ENCODE results near the gene RALBP1. TPM values are rescaled to one million over a fixed set of nuclear protein-coding genes. Genes with fewer than 3 reads are reported as not detected.

Gene RALBP1
- total RNA-seq, 1 experiment from 2014 or later: 66.2 TPM

GRCh38 chr18:9513971-9514512 is 38.7 kb downstream of the RALBP1 start:
- ATAC-seq: peak; percentile 38; the same call in 1 of the 2 replicates
- CTCF ChIA-PET: no interaction called here
- H3K9me2 ChIP-seq (ENCODE audit: insufficient read depth): no peaks in the 10 kb centered on the region
- H3K36me3 ChIP-seq (ENCODE audit: control insufficient read depth in 1 of 2, insufficient read depth in 2 of 2, low read length in 2 of 2): peaks cover 2 to 3% of the 10 kb centered on the region in 2 experiments; a peak in 2 of 4 replicates
- H3K27me3 ChIP-seq (ENCODE audit: insufficient read depth, low read length): no peaks in the 10 kb centered on the region
- peaks cover 4 to 10% of the 10 kb centered on the region in 2 experiments; a peak in 3 of 4 replicates for H3K4me1 ChIP-seq (ENCODE audit: control insufficient read depth in 1 of 2, insufficient read depth in 2 of 2, low read length in 2 of 2)
- H3K4me2 ChIP-seq (ENCODE audit: low read length): peak overlapping the region; percentile 15; the same call in 1 of the 2 replicates
- POLR2A ChIA-PET: no interaction called here
- H2AFZ ChIP-seq (ENCODE audit: low read depth, low read length, poor library complexity, severe bottlenecking): no peak overlapping the region
- intact Hi-C loops (cut with micrococcal nuclease): loop anchor here (10.0 kb wide), 3 partner anchors 319 to 519 kb away; no protein-coding TSS in a partner anchor
- no peaks in the 10 kb centered on the region for H3K9me3 ChIP-seq (ENCODE audit: control insufficient read depth in 1 of 2, insufficient read depth in 1 of 2, low read depth in 1 of 2, low read length in 2 of 2)
- TF ChIP-seq CTCF (IDR thresholded peaks at IDR 0.05 in 2 of 3, conservative IDR thresholded peaks at IDR 0.05 in 1 of 3; ENCODE audit: borderline replicate concordance in 1 of 3, insufficient read depth in 1 of 3, low read depth in 2 of 3, low read length in 2 of 3) (no peak), CBX3 (IDR thresholded peaks at IDR 0.05; ENCODE audit: low read depth) (no peak), POLR2AphosphoS5 (IDR thresholded peaks at IDR 0.05; ENCODE audit: low read depth, low read length) (no peak), SIN3A (IDR thresholded peaks at IDR 0.05; ENCODE audit: low read depth) (no peak), SRF (IDR thresholded peaks at IDR 0.05; ENCODE audit: low read depth) (no peak), EZH2 (IDR thresholded peaks at IDR 0.05) (no peak), ZBTB33 (IDR thresholded peaks at IDR 0.05; ENCODE audit: extremely low read depth, insufficient replicate concordance, low read length) (no peak), ELF1 (IDR thresholded peaks at IDR 0.05; ENCODE audit: borderline replicate concordance, low read depth) (no peak), YY1 (IDR thresholded peaks at IDR 0.05; ENCODE audit: extremely low read depth, insufficient replicate concordance, low read depth, low read length) (no peak)
- TF ChIP-seq, protein P1, sequence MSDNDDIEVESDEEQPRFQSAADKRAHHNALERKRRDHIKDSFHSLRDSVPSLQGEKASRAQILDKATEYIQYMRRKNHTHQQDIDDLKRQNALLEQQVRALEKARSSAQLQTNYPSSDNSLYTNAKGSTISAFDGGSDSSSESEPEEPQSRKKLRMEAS (IDR thresholded peaks at IDR 0.05): no peak
- BruUV-seq (replicated peaks): no TSS peak
- no peak overlapping the region for H3K4me3 ChIP-seq (replicated peaks in 1 of 2; ENCODE audit: low read depth in 1 of 2, low read length in 2 of 2)
- no peak for DNase-seq (ENCODE audit: low read depth, low spot score)
- RAD21 ChIA-PET (ENCODE audit: low non-redundant PET in 1 of 2, low total read pairs in 2 of 2, uncharacterized antibody in 2 of 2, unreplicated experiment in 2 of 2): no interaction called here
- H3K9ac ChIP-seq (ENCODE audit: low read length): no peak overlapping the region
- no peak overlapping the region for H3K27ac ChIP-seq (ENCODE audit: low read depth, low read length)
- H4K20me1 ChIP-seq (ENCODE audit: insufficient read depth): no peaks in the 10 kb centered on the region
- H3K79me2 ChIP-seq (ENCODE audit: insufficient read depth, low read length): peaks cover 29% of the 10 kb centered on the region
